ENCODE data around the gene KLK2. TPM values are rescaled to one million over a fixed set of nuclear protein-coding genes. Genes with fewer than 3 reads are reported as not detected.

KLK2 gene
- total and polyA plus RNA-seq, 2 of the 8 experiments (the other 6 are each of a cell fraction or from before 2014, with no cell fraction given): 0.20 TPM; not detected in 1

GRCh38 chr19:50893047-50893736, 20.0 kb downstream of the KLK2 start:
- no peak overlapping the region for H2AK5ac ChIP-seq (ENCODE audit: low read depth, low read length)
- H3K56ac ChIP-seq (replicated peaks; ENCODE audit: insufficient read length, low read depth, low read length): no peak overlapping the region
- H3K9ac ChIP-seq (replicated peaks in 1 of 4; ENCODE audit: extremely low read depth in 1 of 4, low read depth in 3 of 4, low read length in 3 of 4): no peak overlapping the region
- no peak overlapping the region for H4K5ac ChIP-seq (ENCODE audit: insufficient read length, low read depth, low read length)
- H4K91ac ChIP-seq (replicated peaks; ENCODE audit: insufficient read length, low read length): no peak overlapping the region
- no peak overlapping the region for H3K27ac ChIP-seq (ENCODE audit: low read depth, low read length)
- no peak overlapping the region for H2BK15ac ChIP-seq (ENCODE audit: low read length)
- H3K27me3 ChIP-seq (replicated peaks in 1 of 4; ENCODE audit: control insufficient read depth in 3 of 4, extremely low read depth in 1 of 4, insufficient read depth in 3 of 4, low read length in 3 of 4): peaks cover 0 to 2% (median 1%) of the 10 kb centered on the region in 4 experiments; a peak in 1 of 7 replicates
- no peak overlapping the region for H3K14ac ChIP-seq (ENCODE audit: insufficient read length)
- no peaks in the 10 kb centered on the region; the same call in 1 of the 2 replicates for H3K23me2 ChIP-seq (ENCODE audit: low read depth, low read length)
- H3K4ac ChIP-seq (replicated peaks; ENCODE audit: insufficient read length, low read depth, low read length): no peak overlapping the region
- no peak for FAIRE-seq
- WGBS, 2 experiments (ENCODE audit: extremely low coverage in 1 of 2, insufficient coverage in 1 of 2, insufficient read length in 1 of 2, insufficient replicate concordance in 2 of 2, low coverage in 1 of 2, low lambda C conversion rate in 2 of 2, missing lambda C conversion rate in 1 of 2): 90% methylated on average over 18 of the region's 18 CpGs; no CpG with 5 or more reads in 1 of the 2 experiments
- no peak overlapping the region for H2BK12ac ChIP-seq (ENCODE audit: low read depth, low read length)
- H2BK5ac ChIP-seq (ENCODE audit: low read depth, low read length): no peak overlapping the region
- H3K23ac ChIP-seq (ENCODE audit: insufficient read length): no peak overlapping the region
- H3K9me3 ChIP-seq (ENCODE audit: insufficient read depth in 2 of 2, low read depth in 1 of 2, low read length in 1 of 2): peaks cover 23 to 30% of the 10 kb centered on the region in 2 experiments
- DNase-seq (ENCODE audit: low read depth in 1 of 2, low spot score in 2 of 2): peak in 1 of 2 experiments; percentile 61
- H4K8ac ChIP-seq (ENCODE audit: extremely low read depth, insufficient read depth, low read length): no peak overlapping the region
- H3K4me2 ChIP-seq (ENCODE audit: insufficient read depth in 1 of 2, low read depth in 2 of 2, low read length in 2 of 2): no peak overlapping the region
- H2AFZ ChIP-seq (ENCODE audit: low read length): no peak overlapping the region
- peaks cover 0 to 2% of the 10 kb centered on the region in 2 experiments for H4K20me1 ChIP-seq (replicated peaks in 1 of 2; ENCODE audit: control insufficient read depth in 1 of 2, insufficient read depth in 2 of 2, low read length in 2 of 2)
- no peak overlapping the region for H2BK20ac ChIP-seq (ENCODE audit: low read length)
- no peaks in the 10 kb centered on the region for H3K4me1 ChIP-seq (replicated peaks in 1 of 4; ENCODE audit: control insufficient read depth in 3 of 4, insufficient read depth in 4 of 4, low read length in 3 of 4)
- H3K4me3 ChIP-seq (ENCODE audit: extremely low read depth in 1 of 4, insufficient read depth in 2 of 4, low read depth in 3 of 4, low read length in 4 of 4): no peak overlapping the region
- no peaks in the 10 kb centered on the region for H3K36me3 ChIP-seq (ENCODE audit: control insufficient read depth in 2 of 4, insufficient read depth in 4 of 4, low read length in 3 of 4)
- H2BK120ac ChIP-seq (replicated peaks; ENCODE audit: low read depth, low read length): no peak overlapping the region
- no peak overlapping the region for H3K18ac ChIP-seq (ENCODE audit: extremely low read depth, low read length)
- ChIA-PET POLR2A (ENCODE audit: partially characterized antibody) (interaction anchor here (0.5 to 1.8 kb wide), 4 partner anchors 88 to 310 kb away, joined by 3 to 4 read pairs (median 4); no protein-coding TSS in a partner anchor), CTCF (ENCODE audit: partially characterized antibody) (interaction anchor here (0.7 to 4.7 kb wide), 16 partner anchors 11 to 189 kb away, joined by 3 to 29 read pairs (median 3); partner anchors contain the start of gene ACP4)
- H3K79me1 ChIP-seq (ENCODE audit: low read depth, low read length): no peaks in the 10 kb centered on the region
- H3K79me2 ChIP-seq (ENCODE audit: control insufficient read depth in 1 of 2, insufficient read depth in 2 of 2, low read length in 2 of 2): no peaks in the 10 kb centered on the region
- TF ChIP-seq KDM1A (IDR thresholded peaks at IDR 0.05; ENCODE audit: borderline replicate concordance, low read length): no peak
- no peak for TF ChIP-seq CBX5 (IDR thresholded peaks at IDR 0.05; ENCODE audit: low read depth, low read length)
- no peak for TF ChIP-seq EZH2 (IDR thresholded peaks at IDR 0.05; ENCODE audit: low read depth, low read length, severe bottlenecking)
- TF ChIP-seq TAF1 (IDR thresholded peaks at IDR 0.05; ENCODE audit: low read depth, low read length): no peak
- peak; percentile 43 to 69 (median 67) for TF ChIP-seq CTCF (IDR thresholded peaks at IDR 0.05; ENCODE audit: control extremely low read depth in 1 of 3, insufficient read depth in 1 of 3, low read depth in 1 of 3, low read length in 3 of 3)
- TF ChIP-seq SIN3A (conservative IDR thresholded peaks at IDR 0.05 in 1 of 2, IDR thresholded peaks at IDR 0.05 in 1 of 2; ENCODE audit: low read depth in 1 of 2, low read length in 2 of 2): no peak
- TF ChIP-seq, protein P1, sequence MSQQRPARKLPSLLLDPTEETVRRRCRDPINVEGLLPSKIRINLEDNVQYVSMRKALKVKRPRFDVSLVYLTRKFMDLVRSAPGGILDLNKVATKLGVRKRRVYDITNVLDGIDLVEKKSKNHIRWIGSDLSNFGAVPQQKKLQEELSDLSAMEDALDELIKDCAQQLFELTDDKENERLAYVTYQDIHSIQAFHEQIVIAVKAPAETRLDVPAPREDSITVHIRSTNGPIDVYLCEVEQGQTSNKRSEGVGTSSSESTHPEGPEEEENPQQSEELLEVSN (IDR thresholded peaks at IDR 0.05): no peak
- TF ChIP-seq ASH2L (IDR thresholded peaks at IDR 0.05; ENCODE audit: low read length): no peak
- TF ChIP-seq BRCA1 (IDR thresholded peaks at IDR 0.05; ENCODE audit: low read depth, low read length): no peak
